ENCODE measurements around the gene FAF1.

The FAF1 gene

DNA sequence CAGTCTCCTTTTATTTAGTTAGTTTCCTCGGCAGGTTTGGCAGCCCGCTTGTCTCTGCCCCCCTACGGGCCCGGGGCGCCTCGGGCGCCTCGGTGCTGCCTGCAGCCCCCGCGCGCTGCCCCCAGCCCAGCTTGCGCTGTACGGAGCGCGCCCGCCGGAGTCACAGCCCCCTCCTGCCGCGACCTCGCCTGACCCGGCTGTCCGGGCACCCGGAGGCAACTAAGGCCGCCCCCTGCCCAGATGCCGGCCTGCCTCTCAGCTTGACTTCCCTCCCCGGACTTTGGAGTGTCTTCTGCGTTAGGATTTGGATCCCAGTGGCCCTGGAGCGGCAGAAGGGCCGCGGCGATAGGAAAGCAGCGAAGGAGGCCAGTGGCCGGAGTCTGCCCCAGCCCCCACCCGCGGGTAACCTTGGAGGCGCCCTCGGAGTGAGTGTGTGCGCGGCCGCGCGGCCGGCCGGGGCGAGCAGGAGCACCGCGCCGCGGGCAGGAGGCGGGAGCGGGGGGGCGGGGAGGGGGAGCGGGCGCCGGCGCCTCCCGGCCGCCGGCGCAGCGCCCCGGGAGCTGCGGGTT, 17.6 kb upstream of the FAF1 start:
- peak; percentile 17 for DNase-seq

DNA sequence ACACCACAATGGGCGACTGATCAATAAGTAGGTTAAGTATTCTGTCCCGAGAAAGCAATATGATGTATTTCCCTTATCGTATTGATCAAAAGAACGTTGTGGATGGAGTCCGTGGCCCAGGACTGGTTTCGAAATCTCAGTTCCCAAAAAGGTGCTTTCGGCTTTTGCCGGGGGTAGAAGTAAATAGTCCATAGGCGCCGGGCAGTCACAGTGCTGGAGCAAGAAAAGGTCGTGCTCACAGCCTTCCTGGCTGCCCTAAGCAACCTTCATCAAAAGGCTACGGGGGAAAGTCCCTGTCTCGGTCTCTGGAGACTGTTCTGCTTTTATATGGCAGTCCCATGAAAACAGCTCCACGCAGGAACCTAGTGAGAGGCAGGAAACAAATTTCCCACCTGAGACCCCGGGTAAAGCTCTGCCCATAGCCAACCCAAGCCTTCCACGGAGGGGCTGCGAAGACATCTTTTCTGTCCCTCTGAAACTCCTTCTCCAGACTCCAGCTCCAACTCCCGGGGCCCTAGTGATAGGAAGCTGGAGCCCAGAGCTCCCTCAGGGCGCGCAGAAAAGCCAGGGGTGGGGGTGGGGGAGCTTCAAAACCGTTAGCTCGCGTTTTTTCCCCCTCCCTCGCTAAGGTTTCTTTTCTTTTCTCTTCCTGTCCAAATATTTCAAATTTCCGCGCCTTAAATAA, 17.0 kb upstream of the FAF1 start:
- DNase-seq = peak; percentile 60

DNA sequence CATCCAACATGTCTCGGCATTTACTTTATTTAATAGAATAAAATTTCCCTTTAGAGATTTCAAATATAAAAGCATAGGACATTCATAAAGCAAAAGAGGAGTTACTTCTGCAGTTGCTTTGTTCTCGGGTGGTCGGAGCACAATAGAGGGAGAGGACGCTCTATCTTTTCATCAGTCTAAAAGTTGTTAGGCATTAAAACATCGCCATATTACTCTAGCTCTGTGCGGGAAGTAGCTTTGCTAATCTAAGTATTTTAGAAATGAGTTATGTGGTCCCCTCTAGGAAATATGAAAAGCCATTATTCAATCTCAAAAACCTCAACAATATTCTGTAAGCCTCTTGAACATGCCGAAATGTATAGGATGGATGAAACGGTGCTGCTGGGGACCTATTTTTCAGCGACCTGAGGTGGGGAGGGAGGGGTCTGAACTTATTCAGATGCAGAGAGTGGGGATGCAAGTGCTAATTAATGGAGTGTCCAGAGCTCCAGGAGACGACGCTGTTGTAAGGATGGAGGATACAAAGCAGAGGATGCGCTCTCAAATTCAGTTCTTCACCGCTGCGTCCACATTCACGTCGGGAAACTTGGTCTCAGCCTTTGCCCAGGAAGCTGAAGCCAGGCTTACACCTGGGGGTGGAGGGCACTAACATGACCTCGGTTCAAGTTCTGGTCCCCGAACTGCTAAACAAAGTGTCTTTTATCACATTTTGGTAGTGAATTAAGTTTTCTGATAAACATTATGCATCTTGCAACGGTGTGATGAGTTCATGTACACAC, 16.2 kb upstream of the FAF1 start:
- DNase-seq = peak; percentile 31

DNA sequence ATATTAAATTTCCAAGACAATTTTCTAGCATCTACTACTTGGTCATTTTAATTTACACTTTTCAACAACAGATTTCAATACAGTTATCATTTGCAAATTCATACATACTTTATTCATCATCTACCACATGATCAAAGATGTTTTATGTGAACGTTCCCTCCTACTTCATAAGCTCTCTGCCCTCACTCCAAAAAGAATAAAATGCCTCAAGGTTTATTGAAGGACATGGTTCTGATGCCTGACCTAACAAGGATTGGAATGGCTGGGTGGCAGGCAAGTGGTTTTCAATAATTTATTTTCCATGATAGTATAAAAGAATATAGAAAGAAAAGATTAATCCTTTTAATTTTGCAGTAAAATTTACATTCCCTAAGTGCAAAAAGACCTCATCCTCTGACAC, 15.4 kb upstream of the FAF1 start:
- no peak for DNase-seq

DNA sequence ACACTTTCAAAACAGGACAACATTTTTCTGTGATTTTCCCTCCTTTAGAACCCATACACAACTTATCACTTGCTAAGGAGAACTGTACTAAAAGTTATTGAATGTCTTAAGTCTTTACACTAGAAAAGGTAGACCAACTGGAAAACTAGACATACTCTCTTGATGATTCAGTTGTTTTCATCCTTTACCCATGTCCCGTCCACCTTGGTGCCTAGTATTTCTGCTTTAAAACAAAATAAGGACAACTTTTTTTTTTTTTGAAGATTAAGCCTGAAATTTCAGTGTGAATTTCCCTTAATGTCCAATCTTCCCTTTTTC, 14.5 kb upstream of the FAF1 start:
- no peak for DNase-seq

DNA sequence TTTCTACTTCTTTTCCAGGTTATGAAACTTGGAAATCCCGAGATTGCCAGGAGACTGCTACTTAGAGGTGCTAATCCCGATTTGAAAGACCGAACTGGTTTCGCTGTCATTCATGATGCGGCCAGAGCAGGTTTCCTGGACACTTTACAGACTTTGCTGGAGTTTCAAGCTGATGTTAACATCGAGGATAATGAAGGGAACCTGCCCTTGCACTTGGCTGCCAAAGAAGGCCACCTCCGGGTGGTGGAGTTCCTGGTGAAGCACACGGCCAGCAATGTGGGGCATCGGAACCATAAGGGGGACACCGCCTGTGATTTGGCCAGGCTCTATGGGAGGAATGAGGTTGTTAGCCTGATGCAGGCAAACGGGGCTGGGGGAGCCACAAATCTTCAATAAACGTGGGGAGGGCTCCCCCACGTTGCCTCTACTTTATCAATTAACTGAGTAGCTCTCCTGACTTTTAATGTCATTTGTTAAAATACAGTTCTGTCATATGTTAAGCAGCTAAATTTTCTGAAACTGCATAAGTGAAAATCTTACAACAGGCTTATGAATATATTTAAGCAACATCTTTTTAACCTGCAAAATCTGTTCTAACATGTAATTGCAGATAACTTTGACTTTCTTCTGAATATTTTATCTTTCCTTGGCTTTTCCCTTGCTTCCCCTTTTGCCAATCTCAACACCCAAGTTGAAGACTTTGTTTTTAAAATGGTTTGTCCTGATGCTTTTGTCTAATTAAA, 14.0 kb upstream of the FAF1 start:
- no peak for DNase-seq

DNA sequence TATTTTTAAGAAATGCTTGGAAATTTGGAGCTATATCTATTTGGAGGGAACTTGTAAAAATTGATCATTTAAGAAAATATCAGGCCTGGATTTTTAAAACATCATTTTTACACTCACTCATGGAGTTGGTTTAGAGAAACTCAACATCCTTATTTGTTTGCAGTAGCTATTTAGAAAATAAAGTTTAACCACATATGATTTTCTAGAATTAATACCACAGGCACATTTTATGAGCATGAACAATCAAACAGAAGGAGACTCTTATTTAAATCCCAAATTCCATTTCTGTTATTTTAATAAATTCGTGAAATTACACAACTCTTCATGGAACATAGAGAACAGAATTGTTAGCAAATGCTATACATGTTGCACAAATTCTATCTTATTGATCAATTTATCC, 13.2 kb upstream of the FAF1 start:
- no peak for DNase-seq

DNA sequence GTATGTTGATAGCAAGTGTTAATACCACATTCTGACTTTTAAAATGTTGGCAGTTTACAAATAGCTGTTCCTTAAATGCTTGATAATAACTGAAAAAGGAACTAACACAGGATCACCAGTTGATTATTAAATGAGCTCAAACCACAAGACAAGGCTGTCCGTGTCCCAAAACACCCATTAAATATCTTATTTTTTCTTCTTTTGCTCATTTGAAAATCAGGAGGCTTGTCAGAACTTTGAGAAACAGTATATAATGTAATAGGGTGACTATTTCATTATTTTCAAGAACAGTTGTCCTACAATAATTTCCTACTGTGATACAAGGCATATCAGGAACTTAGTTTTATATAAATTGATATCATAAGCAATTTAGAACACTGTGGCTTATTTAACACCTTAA, 12.7 kb upstream of the FAF1 start:
- no peak for DNase-seq

DNA sequence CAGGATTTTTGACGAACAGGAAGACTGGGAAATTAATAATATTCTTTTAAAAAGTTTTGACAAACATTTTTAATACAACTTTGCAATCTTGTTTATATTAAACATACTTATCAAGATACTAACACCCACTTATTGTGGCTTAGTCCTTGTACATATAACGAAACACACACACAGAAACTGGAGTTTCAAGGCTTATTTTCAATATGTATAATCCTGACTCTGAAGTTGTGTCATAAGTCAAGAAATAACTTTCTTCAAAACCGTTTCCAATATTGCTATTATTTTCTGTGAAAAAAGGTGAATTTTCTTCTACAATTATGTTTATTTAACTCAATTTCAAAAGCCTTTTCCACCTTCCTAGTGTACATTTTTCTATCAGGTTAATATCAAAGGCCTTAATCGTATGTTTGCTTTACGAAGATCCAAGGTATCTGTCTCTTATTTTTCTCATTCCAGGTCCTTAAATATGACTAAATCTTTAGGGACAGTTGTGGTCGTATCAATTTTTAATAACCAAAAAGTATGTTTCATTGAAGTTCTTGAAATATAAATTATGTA, 11.8 kb upstream of the FAF1 start:
- no peak for DNase-seq

DNA sequence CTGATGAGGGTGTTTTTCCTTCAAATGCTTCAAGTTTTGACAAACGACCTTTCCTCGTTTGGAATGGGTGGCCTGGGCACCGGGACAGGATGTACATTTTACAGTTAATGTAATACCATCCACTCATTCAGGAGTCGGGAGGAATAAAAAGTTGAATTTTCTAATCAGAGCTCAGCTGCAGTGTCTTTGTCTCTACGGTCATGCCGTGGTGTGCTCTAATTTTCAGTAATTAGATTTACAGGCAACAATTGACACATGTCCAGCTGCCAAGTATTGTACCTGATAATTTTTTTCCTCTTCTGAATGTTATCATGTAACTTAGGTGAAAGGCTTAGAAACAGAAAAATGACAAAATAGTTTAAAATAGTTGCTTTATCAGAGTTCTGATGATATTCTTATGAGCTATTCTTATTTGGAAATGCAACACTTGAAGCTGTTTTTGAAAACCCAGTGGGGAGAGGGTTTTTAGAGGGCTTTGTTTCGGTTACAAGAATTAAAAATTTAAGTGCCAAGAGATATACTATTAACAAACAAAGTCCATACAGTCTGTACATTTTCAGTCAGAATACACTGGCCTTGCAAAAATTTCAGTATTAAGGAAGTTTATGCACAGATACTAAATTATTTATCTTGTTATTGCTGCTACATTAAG, 11.0 kb upstream of the FAF1 start:
- no peak for DNase-seq

DNA sequence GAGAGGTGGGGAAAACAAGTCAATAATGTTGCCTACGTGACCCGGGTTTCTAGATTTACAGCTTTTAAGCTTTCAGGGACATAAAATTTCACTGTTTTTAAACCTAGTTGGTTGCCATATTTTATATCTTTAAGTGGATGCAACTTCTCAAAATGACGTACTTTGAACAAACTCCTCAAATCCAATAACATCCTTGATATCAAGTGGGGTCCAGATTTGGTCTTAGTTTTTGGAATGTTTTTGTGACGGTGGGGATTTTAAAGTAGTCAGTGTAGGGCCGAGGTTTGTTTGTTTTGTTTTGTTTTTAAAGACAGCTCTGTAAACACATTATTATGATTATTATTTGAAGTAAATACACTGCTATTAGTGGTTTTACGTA, 10.4 kb upstream of the FAF1 start:
- no peak for DNase-seq

DNA sequence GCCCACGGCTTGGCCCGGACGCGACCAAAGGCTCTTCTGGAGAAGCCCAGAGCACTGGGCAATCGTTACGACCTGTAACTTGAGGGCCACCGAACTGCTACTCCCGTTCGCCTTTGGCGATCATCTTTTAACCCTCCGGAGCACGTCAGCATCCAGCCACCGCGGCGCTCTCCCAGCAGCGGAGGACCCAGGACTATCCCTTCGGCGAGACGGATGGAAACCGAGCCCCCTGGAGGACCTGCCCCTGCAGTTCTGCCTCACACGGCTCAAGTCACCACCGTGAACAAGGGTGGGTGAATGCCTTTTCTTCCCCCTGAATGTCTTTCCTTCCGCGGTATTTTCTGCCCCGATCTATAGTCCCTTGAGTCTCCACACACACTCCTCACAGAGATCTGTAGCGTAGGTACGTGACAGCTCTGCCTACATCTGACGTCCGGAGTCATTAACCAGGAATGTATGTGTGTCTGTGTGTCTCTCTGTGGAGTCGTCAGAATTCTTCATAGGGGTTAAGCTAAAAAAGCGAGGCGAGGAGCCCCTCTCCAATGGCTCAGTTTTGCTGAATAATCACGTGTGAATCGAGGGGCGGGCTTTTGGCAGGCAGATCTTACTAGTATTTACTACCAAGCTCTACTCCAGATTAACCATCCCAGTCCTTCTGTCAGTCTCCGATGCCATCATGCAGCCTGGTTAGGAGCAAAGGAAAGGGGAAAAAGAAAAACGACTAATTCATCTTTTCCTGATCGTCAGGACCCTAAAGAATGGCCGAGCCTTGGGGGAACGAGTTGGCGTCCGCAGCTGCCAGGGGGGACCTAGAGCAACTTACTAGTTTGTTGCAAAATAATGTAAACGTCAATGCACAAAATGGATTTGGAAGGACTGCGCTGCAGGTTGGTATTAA, 9.8 kb upstream of the FAF1 start, which contains the start of gene CDKN2C:
Gene CDKN2C, plus strand, starts transcription at position 635 of the 898 bp plus-strand sequence. Its CDS starts 124 bp downstream, at position 759.
- peak; percentile 67 for DNase-seq

DNA sequence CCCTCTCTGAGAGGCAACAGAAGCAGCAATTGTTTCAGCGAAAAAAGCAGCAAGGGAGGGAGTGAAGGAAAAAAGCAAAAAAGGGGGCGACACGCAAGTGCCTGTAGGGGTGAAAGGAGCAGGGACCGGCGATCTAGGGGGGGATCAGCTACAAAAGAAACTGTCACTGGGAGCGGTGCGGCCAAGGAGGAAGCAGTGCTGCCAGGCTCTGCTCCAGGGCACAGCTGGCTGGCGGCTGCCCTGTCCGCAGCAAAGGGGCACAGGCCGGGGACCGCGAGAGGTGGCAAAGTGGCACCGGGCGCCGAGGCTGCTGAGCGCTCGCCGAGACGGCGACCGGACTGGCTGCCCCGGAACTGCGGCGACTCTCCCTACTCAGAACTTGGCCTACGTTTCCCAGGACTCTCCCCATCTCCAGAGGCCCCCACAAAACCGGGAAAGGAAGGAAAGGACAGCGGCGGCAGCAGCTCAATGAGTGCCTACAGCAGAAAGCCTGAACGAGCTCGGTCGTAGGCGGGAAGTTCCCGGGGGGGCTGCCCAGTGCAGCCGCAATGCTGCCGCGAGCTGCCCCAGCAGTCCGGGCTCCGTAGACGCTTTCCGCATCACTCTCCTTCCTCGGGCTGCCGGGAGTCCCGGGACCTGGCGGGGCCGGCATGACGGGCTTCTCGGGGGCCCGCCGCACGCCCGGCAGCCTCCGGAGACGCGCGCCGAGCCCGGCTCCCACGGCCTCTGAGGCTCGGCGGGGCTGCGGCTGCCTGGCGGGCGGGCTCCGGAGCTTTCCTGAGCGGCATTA, 8.9 kb upstream of the FAF1 start:
- no peak for DNase-seq

DNA sequence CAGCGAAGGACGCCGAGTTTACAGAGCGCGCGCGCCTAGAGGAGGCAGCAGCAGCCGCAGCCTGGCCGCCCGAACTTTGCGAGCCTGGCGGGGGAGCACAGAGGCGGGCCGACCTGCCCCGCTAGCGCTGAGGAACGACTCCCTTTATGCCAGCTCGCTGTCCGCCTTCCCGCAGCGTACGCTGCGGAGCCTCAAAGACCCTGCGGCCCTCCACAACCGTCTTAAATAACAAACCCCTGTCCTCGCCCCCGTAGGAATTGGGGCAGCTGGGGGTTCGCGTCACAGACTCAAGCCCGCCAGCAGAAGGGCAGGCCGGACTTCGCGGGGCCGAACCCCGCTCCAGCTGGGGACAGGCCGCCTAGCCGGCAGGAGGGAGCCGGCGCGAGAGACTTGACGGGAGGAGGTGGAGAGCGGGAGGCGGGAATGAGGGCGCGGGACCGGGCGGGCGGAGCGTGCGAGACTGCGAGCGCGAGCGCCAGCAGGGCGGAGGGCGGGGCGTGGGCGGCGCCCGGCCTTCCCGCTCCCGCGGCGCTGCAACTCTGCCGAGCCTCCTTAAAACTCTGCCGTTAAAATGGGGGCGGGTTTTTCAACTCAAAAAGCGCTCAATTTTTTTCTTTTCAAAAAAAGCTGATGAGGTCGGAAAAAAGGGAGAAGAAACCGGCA, 8.2 kb upstream of the FAF1 start:
- DNase-seq = peak; percentile 93

DNA sequence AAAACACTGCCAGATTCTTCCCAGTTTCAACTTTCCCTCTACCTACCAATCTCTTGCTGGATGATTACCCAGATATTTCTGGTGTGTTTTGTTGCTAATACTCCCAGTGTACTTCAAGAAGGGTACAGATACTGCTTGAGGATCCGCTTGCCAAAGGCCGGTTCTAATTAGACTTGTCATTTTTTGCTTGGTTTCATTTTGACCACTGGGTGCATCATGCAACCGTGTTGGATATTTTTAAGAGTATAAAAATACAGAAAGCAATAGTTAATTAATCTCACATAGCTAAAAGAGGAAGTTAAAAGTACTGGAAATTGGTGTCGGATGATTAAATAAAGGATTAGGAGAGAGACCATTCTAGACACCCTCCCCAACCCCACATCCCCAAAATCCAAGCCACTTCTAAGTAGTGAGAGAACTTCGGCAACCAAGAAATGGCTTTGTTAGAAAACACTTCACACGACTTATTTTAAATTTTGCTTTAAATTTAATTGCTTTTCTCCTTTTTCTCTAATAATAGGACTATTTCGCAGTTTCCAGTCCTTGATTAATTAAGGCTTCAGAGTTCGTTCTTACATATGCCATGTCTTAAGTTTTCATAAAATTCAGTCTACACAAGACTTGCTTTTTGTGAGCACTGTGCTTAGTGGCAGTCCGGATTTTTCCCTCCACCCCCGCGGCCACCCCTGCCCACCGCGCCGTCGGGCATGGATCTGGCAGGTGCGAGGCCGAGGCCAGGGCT, 7.5 kb upstream of the FAF1 start:
- DNase-seq = no peak

DNA sequence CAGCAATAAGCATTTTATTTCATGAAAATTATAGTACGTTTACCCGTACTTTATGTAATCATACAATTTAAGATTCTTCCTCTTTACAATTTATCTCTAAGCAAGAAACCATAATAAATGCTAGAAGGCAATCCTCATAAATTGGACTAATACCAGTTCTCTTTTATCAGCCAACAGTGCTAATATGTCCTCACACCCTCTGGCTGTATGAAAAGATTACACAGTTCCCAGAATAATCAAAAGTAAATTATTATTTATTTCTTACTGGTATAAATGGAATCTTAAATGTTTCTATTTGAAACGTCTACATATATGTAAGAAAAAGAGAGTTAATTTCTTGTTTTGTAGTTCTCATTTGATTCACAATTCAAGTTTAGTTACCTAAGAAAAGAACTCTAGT, 6.9 kb upstream of the FAF1 start:
- DNase-seq = no peak

DNA sequence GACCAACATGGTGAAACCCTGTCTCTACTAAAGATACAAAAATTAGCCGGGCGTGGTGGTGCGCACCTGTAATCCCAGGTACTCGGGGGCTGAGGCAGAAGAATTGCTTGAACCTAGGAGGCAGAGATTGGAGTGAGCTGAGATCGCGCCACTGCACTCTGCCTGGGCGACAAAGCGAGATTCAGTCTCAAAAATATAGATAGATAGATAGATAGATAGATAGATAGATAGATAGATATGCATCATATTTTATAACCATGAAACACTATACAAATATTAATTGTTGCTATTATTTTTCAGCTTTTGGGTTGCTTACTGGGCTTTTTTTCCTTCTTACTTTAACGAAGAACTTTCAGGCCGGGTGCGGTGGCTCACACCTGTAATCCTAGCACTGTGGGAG, 4.8 kb upstream of the FAF1 start:
- DNase-seq = no peak

DNA sequence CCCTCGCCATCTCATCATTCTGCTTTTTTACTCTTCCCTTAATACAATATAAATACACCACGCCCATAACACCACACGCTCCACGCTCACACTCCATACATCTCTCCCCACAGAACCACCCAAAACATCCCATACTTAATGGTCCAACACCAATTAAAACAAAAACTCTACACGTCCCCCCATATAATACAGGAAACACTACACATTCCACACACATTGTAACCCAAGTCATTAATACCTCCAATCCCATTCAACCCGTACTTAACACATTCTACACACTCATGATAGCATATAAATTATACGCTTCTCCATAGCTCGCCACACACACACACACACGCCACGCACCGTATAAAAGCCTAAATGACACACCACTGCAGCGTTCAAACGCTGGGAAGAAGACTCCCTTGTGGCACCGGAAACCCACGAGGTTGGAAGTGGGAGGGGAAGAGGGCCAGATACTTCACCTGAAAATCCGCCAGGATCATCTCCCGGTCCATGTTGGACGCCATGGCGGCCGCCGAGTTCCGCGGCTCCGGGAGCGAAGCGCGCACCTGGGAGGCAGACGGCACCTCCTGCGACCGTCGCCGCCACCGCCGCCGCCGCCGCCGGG, 659 bp downstream of the FAF1 start:
- DNase-seq = no peak

DNA sequence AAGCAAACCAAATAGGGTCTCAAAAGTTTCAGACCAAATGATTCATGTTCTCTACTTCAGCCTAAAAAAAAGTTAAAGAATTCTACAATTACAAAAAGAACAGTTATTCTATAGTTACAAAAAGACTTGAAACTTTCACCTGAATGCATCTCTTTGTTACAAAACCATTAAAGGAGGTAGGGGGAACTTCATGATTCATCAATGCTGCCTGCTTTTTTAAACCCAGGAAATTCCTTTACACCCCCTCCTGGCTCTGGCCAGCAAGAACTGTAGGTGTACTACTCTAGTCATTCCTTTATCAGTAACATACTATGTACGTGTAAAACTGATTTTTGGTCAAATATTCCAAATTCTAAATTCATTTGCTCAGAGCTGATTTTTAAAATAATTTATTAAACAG, 5.0 kb downstream of the FAF1 start:
- DNase-seq = no peak

All from NCI-H2171 (cell line).